ENCODE data around the gene SULT1A2.
"Not testable (repeated sequence)": the region's sequence is repeated elsewhere in the genome, so short reads cannot be mapped to it uniquely, and the experiment has no call there.

Gene SULT1A2

DNA sequence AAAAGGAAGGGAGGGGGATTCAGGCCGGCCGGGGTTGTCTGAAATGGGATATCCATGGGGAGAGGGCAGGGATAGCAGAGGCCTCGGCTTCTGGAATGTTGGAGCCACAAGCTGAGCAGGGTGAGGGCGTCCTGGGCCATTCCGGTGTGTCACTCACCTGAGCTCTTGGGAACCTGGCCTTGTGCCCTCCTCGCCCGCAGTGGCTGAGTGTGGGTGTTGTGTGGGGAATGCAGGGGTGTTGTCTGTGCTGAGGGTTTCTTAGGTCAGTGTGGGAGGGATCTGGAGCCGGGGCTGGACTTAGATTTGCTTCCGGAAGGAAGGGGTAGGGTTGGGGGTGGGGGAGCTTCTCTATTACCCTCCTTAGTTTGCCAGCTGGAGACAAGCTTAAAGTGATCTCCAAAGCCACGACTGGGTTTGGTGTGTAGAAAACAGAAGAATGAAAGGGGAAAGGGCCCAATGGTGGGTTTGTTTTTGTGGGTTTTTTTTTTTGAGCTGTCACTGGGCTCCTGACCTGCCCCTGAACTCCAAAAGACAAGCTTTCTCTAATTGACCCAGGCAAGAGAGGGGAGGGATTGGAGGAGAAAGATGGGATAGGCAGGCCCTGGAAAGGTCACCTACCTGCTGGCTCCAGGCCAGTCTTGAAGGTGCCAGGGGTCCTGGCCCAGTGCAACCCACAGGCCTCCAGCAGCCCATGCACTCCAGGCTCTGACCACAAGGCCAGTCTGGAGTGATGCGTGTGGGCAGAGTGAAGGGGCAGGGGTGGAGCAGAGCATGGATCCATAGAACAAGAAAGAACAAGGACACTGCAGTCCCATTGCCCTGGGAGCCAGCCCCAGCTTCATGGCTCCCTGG, at the start of gene SULT1A2:
TSS of gene SULT1A2 (minus strand) at position 211 of the 852 bp plus-strand sequence. CDS start 1,120 bp downstream, outside the sequence.
- no peak for DNase-seq

DNA sequence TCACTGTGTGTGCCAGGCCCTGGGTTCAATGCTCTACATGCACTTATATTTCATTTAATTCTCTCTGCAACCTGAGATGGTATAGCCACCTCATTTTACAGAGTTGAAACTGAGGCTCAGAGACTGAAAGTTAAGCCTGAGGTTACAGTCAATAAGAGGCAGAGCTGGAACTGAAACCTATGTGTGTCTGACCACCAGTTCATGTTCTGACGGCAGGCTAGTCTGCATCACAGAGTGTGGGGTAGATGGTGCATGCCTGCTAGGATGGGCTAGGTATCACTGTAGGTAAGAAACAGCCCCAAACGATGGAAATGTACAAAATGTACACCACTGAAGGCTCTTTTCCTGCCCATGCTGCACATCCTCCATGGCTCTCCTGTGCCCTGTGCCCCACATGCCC, 43.1 kb upstream of the SULT1A2 start:
- DNase-seq: not testable (repeated sequence)

DNA sequence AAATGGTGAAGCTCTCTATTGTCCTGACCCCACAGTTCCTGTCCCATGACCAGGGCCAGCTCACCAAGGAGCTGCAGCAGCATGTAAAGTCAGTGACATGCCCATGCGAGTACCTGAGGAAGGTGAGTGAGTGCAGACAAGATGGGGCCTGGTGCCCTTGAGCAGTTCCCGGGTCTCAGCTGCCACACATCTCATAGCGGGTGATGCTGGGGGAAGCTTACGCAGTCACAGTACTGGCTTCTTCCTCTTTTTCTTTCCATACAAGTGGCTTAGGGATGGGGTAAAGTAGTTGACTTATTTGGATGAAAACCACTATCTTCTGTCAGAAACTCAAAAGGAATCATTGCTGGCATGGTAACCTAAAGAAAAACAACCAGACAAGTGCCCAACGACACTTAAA, 41.5 kb upstream of the SULT1A2 start:
- DNase-seq: not testable (repeated sequence)

DNA sequence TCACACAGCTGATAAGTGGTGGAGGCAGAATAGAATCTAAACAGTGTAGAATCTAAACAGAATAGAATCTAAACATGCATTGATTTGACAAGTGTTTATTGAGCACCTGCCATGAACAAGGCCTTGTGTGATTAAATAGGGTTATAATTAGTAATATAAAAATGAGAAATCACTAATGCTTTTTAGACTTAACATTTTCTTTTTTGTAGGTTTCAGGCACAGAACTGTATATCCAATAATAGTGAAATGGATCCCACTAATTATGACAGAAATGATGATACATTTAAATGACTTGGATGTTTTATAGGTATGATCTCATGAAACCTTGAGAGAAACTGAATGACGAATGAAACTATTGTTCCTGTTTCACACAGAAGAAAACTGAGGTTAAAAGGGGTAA, 40.9 kb upstream of the SULT1A2 start, which contains the start of gene NPIPB8:
TSS of gene NPIPB8 (plus strand) at position 301 of the 400 bp plus-strand sequence. CDS start 296 bp downstream, outside the sequence.
- not testable (repeated sequence) for DNase-seq

DNA sequence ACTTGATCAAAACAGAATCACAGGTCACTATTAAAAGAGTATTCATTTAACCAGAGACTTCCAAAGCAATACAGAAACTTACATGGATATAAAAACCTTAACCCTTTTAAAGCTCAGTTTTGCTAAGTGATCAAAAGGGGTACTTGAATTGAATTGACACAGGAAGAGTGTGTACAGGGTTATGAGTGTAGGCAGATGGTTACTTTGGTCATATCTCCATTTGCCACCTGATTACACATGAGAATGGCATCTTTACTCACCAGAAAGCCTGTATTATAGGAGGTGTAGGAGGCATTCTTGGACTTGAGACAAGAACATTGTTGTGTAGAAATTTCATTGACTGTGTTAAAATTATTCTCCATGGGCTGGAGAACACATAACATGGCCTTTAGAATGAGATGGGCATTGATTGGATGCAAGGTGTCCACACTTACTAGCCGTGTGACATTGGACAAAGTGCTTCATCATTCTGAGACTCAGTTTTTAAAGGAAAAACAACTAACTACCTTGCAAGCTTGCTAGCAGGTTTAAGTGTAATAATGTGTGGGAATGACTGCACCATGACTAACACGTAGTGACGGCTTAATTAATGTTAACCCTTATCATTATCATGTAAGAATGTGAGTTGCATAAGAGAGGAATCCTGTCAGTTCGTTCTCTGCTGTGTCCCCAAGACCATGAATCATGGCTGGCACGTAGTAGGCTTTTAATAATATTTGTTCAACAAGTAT, 39.4 kb upstream of the SULT1A2 start:
- not testable (repeated sequence) for DNase-seq

DNA sequence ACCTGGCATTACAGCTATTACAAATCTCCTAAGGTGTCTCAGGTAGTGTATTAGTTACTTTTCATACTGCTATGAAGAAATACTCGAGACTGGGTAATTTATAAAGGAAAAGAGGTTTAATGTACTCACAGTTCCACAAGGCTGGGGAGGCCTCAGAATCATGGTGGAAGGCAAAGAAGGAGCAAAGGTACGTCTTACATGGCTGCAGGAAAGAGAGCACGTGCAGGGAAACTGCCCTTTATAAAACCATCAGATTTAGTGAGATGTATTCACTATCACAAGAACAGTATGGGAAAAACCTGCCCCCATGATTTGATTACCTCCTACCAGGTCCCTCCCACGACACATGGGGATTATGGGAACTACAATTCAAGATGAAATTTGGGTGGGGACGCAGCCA, 34.1 kb upstream of the SULT1A2 start:
- DNase-seq: not testable (repeated sequence)

DNA sequence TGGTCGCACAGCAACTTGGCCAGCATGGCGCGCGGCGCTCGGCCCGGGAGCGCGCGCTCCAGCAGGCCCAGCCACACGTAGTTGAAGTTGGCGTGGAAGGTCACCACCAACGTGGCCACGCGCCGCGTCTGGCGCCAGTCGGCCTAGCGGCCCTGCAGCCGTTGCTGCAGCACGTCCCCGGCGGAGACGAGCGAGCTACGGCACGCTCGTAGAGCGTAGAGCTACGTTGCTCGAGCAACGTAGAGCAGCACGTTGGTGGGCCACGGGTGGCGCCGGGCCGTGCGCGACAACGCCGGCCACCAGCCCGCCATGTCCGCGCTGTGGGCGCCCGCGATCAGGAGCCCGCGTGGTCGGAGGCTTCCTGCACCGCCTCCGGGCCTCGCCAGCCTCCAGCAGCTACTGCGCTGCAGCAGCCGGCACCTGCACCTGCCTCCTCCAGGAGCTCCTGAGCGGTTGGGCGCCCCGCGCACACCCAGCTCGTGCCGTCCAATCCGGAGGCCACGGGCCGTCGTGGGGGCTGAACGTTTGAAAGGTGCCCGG, 26.4 kb upstream of the SULT1A2 start:
- no peak for DNase-seq

DNA sequence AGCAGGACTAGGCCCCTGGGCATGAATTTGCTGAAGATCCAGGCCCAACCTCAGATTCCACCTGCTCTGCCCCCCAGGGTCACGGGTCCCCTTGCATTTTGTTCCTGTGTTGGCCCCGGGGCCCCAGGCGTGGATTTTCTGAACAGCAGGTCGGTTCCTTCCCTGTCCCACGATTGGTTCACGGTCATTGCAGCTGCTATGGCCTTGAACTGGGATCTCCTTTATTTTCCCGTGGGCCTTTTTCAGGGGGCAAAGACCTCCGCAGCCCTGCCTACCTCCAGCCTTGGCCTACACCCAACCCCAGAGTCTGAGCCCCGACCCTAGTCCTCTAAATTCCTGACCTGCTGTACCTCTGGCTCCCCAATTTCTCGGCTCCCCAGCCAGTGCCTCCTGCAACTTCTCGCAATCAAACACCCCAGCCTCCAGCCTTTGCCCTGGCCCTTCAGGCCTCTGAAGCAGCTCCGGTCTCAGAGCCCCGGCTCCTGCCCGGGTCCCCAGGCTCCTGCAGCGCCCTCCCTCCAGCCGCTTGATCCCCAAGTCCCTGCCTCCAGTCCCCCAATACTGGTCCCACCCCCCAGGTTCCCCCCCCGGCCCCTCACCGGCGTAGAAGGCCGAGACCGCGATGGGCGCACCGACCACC, 25.8 kb upstream of the SULT1A2 start:
- DNase-seq: not testable (repeated sequence)

DNA sequence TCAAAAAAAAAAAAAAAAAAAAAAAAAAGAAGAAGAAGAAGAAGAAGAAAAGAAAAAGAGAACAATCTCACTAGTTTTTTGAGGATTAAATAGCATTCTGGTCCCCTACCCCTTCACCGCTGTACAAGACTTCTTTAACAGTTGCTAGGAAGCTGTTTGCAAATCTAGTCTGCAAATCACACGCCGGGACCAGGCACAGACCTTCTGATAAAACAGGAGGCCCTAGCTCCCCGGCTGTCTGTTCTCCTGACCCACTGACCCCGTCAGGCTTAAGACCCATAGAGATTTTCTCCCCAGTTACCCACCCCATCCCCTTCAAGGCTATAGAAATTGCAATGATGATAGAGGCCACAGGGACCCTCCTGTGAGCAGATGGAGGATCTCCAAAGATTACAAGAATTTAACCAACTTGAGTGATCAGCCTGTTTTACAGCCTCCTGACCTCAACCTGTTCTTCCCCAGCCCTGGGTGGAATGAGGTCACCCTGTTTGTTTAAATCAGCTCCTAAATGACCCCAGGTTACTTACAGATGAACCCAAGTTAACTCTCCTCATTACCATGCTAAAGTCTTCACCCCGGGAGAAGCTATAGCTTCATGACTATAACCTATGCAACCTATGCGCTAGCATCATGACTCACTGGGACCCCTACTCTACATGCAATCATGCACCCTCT, 24.8 kb upstream of the SULT1A2 start:
- no peak for DNase-seq

DNA sequence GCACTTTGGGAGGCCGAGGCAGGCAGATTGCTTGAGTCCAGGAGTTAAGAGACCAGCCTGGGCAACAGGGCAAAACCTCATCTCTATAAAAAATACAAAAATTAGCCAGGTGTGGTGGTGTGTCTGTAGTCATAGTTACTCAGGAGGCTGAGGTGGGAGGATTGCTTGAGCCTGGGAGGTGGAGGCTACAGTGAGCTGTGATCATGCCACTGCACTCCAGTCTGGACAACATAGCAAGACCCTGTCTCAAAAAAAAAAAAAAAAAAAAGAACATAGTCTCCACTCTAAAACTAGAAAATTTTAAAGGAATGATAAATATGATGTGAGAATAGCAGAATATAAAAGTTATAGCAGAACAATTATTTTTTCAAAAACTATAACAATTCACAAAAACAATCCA, 23.5 kb upstream of the SULT1A2 start:
- DNase-seq: not testable (repeated sequence)

DNA sequence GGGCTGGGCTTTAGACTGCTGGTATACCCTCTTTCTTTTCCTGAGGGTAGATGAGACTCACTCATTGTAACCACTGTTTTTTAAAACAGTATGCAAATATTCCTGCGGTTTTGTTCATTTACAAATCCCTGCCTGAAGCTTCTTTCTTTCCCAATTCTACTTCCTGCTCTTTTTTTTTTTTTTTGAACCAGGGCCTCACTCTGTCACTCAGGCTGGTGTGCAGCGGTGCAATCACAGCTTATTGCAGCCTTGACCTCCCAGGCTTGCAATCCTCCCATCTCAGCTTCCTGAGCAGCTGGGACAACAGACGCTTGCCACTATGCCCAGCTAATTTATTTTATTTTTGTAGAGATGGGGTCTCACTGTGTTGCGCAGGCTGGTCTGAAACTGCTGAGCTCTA, 21.0 kb upstream of the SULT1A2 start:
- DNase-seq: no peak

DNA sequence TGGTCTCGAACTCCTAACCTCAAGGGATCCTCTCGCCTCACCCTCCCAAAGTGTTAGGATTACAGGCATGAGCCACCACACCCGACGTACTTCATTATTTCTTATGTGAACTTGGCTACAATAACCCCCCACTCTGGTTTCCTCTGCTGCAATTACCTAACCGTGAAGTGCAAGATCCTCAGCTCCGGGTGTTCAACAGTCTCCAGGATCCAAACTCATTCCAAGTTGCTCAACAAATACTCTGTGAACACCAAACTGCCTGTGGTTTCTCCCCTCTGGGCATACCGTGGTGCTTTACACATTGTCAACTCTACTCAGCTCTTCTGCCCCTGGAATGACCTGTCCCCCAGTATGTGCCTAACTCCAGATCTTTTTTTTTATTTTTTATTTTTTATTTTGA, 19.8 kb upstream of the SULT1A2 start:
- no peak for DNase-seq

DNA sequence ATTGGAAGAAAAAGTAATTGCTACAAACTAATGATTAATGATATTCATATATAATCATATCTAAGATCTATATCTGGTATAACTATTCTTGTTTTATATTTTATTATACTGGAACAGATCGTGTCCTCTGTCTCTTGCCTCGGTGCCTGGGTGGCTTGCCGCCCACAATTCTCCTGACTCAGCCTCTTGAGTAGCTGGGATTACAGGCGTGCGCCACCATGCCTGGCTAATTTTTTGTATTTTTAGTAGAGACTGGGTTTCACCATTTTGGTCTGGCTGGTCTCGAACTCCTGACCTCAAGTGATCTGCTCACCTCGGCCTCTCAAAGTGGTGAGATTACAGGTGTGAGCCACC, 19.4 kb upstream of the SULT1A2 start:
- not testable (repeated sequence) for DNase-seq

DNA sequence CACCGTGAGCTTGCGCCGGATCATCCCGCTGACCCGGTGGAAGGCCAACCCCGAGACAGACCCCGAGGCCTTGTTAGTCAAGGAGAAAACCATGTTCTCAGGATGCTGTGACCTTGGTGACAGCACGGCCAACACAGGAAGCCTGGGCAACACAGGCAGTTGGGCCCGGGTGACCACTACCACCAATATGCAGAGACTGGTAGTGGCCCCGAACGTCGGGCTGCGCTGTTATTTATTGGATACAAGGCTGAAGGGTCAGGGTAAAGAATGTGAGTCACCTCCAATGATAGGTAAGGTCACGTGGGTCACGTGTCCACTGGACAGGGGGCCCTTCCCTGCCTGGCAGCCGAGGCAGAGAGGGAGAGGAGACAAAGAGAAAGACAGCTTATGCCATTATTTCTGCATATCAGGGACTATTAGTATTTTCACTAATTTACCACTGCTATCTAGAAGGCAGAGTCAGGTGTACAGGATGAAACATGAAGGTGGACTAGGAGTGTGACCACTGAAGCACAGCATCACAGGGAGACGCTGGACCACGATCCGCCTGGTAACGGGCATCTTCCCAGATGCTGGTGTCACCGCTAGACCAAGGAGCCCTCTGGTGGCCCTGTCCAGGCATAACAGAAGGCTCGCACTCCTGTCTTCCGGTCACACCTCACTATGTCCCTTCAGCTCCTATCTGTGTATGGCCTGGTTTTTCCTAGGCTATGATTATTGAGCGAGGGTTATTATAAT, 18.8 kb upstream of the SULT1A2 start:
- DNase-seq: not testable (repeated sequence)

DNA sequence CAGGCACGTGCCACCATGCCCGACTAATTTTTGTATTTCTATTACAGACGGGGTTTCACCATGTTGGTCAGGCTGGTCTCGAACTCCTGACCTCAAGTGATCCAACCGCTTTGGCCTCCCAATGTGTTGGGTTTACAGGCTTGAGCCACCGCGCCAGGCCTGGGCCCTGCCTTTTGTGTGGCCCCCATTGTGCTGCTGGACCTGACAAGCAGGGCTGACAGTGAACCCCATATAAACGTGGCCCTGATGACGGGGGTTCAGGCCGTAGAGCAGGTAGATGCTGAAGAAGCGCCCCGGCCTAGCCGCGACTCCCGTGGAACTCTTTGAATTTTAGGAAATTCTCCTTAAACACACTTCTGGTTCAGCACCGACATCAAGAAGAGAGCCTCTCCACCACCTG, 17.7 kb upstream of the SULT1A2 start:
- not testable (repeated sequence) for DNase-seq

DNA sequence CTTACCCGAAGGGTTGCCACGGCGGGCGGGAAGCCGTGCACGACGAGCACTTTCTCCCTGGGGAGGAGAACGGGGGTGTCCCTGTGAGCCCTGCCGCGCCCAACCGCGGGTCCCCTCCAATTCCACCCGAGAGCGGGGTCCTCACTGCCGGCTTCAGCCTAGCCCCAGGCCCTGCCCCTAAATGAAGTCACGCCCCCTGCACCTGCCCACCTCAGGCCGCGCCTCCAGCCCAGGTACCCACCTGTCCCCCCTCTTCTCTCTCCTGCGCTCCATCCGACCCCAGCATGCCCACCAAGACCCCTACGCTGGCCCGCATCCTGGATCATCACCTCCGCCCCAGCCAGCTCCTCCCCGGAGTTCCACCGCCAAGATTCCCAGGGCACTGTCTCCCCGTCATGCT, 17.1 kb upstream of the SULT1A2 start:
- not testable (repeated sequence) for DNase-seq

DNA sequence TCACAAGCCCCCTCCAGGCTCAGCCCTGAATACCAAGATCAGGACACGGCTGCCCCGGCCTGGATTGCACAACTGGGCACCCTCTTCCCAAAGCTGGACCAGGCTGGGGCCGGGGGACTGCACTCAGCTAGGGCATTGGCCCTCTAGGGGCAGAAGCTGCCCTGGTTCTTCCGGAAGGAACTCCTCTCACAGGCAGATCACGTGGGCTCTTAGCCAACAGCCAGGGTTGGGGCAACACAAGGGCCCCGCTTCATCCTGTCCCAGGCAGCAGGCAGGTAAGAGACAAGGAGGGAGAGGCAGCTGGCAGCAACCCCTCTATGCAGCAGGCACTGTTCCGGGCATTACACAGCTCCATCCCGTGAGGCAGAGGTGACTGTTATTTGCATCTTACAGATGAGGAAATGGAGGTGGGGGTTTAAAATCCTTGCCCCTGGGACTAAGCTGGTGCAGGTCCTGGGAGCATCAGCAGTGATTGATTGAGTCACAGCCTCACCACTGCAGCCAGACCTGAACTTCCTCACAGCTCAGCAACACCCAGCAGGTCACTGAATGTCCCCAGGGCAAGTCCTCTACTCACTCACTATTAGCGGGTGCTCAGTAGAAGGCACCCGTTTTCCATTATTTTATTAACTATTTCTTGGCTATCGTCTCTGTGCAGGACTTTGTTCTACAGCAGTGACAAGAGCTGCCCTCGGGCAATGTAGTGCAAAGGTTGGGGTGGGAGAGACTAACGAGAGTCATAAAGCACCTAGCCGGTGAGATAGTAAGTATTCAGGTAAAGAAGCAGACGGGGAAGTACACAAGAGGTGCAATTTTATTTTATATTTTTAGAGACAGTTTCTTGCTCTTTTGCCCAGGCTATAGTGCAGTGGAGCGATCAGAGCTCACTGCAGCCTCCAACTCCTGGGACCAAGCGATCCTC, 15.8 kb upstream of the SULT1A2 start:
- DNase-seq: not testable (repeated sequence)

DNA sequence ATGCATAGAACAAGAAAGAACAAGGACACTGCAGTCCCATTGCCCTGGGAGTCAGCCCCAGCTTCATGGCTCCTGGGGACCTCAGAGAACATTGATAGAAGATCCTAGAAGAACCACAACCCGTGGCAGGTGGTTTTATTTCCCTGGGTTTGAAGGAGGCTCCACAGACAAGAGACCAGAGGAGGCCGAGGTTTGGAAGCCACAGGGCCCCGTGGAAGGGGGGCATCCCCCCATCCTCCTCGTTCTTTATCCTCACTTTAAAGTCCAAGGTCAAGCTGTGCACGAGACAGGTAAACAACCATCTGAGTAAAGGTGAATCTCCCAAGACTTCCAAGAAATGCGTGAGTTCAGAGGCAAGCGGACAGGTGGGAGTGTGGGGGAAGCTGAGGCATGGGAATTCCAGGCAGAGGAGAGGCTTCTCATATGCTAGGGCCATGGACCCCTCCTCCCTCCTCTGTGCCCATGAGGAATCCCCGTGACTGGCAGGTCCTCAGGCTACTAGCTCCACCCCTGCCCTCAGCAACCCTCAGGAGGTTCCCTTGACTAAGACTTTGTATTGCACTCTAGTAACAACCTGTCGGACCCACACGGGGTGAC, 13.8 kb upstream of the SULT1A2 start:
- no peak for DNase-seq

DNA sequence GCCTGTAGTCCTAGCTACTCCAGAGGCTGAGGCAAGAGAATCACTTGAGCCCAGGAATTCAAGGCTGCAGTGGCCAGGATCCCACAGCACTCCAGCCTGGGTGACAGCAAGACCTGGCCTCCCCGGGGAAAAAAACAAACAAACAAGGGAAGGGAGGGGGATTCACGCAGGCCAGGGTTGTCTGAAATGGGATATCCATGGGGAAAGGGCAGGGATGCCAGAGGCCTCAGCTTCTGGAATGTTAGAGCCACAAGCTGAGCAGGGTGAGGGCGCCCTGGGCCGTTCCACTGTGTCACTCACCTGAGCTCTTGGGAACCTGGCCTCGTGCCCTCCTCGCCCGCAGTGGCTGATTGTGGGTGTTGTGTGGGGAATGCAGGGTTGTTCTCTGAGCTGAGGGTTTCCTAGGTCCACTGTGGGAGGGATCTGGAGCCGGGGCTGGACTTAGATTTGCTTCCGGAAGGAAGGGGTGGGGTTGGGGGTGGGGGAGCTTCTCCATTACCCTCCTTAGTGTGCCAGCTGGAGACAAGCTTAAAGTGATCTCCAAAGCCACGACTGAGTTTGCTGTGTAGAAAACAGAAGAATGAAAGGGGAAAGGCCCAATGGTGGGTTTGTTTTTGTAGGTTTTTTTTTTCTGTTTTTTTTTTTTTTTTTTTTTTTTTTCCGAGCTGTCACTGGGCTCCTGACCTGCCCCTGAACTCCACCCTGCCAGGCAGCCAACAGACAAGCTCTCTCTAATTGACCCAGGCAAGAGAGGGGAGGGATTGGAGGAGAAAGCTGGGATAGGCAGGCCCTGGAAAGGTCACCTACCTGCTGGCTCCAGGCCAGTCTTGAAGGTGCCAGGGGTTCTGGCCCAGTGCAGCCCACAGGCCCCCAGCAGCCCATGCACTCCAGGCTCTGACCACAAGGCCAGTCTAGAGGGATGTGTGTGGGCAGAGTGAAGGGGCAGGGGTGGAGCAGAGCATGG, 13.1 kb upstream of the SULT1A2 start, which contains the start of gene SULT1A1:
TSS of gene SULT1A1 (minus strand) at position 414 of the 964 bp plus-strand sequence. CDS start 1,189 bp downstream, outside the sequence.
- no peak for DNase-seq

Measured in amniotic stem cell (primary cell).